NCI-H446 (cell line): ENCODE data around the gene SLCO2A1.

Source experiments
- DNase-seq, 2 experiments: peaks; one replicate each; lab custom pipeline; 2025; lab: John Stamatoyannopoulos, UW

SLCO2A1 gene

DNA sequence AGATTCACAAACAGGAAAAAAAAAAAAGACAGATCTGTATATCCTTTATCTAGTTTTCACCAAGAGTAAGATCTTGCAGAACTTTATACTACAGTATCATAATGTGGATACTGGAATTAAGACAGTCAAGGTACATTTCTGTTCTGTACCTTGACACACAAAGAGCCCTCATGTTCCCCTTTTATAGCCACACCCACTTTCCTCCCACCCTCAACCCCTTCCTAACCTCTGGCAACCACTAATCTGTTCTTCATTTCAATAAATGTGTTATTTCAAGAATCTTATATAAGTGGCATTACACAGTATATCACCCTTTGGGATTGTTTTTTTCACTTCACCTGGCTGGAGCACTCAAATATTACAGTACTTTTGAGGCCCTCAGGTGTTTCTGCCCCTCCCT, 130.4 kb downstream of the SLCO2A1 start:
- no peak for DNase-seq

DNA sequence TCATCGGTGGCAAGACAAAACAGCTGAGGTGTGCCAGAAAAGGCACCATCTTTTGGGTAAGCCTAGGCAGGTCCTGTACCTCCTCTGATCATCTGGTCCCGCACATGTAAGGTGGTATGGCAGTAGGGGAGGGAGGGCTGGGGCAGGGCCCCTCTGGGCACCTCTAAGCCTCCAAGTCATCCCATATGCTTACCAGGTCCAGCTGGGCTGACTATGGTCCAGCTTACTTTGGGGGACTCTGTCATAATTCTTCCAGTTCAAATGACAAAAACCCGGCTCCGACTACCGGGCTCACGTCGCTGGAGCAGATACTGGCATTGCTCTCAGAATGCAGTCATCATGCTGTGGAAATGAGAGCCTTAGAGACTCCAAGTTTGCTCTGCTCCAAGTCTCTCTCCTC, 132.2 kb downstream of the SLCO2A1 start:
- no peak for DNase-seq

DNA sequence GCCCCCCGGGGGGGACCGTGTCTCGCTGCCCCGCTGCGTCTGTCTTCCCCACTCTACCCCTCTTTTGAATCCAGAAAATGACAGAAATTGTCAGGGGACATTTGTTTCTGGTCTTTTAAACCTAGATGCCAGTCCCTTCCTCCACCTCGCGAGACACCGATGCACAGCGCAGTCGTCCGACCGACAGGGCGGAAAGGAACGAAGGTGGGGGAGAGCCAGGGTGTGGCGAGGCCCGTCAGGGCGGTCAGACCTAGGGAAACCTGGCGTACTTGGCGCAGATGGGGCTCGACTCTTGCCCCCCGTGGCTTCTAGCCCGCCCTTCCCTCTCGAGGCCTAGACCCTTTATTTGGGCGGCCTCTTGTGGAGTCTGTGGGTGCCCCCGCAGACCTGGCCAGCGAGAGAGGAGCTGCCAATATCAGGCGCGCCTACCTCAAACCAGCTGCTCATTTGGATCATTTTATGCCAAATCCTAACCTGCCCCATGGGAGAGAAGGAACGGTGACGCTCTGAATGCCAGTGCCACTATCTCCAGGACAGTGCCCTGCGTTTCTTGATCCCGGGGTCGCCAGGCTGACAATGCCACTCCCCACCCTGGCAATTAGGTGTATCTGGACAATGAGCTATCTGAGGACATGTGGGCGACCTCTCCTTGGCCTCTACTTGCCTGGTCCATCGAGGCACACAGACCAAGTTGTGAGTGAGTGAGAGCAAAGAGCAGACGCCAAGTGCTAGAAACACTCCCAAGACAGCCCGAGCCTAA, 133.5 kb downstream of the SLCO2A1 start:
- DNase-seq, result no peak

DNA sequence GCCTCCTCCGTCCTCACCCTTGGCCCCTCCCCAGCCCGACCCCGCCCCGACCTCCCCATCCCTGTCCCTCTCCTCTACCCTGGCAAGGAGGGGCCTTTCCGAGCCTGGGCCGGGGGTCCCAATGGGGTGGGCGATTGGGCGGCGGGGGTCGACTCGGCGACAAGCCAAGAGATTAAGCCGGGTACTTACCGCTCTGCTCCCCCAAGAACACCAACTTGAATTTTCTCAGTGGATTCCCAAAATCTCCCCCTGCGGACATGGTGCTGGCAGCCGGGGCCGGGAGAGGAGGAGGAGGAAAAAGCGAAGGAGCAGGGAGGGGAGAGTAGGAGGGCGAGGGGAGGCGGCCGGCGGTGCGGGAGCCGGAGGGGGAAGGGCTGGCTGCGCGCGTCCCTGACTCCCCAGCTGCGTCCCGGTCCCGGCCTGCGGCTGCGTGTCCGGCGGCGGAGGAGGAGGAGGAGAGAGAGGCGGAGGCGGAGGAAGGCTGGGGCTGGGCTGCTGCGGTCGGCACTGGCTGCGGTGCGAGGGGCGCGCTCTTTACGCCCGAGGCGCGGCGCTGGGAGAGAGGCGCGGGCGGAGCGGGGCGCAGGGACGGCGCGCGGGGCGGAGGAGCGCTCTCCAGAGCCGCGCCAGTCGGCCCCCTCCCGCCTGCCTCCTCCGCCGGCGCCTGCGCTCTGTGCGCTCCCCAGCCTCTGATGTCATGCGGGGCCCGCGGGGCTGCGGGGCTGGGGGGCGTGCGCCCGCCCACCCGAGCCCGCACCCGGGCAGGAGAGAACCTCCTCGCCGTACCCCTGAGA, 134.3 kb downstream of the SLCO2A1 start, which contains the start of gene RAB6B:
RAB6B (minus strand) TSS at position 675 of the 794 bp plus-strand sequence; CDS start at position 259, 416 bp downstream.
- peak; percentile 27 to 68 for DNase-seq

DNA sequence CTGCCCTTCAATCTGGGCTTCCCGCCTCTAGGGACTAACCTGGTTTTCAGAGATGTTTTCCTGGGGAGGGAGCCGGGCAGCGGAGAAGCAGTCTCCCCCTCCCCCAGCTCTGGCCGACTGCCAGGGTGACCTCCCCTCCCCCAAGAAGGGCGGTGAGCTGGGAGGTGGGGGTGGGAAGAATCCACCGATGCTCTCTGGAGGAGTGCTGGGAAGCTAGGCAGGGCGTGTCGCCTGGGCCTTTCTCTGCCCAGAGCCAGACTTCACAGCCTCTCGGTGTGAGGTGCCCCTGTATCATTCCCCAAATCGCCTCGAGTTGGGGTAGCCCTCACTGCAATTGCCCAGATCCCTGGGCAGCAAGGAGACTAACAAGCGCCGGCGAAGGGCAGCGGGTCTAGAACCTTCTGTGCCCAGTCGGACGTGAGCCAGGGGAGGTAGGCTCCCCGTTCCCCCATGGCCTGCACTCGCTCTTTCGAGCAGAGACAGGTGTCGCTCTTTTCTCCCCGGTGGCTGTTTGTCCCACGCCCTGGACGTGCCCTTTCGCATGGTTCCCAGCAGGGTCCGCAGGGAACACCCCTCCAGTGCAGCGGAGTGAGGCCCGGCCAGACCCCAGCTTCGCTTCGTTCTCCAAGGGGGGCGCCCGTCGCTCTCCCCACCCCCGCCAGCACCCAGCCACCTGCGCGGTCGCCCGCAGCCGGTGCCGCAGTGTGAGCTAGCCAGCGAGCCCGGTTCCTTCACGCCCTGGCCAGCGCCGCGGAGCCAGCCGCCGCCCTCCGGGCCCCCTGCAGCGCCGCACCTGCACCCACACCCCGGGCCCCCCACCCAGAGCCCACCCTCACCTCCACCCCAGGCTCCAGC, 135.1 kb downstream of the SLCO2A1 start:
- DNase-seq, result no peak

DNA sequence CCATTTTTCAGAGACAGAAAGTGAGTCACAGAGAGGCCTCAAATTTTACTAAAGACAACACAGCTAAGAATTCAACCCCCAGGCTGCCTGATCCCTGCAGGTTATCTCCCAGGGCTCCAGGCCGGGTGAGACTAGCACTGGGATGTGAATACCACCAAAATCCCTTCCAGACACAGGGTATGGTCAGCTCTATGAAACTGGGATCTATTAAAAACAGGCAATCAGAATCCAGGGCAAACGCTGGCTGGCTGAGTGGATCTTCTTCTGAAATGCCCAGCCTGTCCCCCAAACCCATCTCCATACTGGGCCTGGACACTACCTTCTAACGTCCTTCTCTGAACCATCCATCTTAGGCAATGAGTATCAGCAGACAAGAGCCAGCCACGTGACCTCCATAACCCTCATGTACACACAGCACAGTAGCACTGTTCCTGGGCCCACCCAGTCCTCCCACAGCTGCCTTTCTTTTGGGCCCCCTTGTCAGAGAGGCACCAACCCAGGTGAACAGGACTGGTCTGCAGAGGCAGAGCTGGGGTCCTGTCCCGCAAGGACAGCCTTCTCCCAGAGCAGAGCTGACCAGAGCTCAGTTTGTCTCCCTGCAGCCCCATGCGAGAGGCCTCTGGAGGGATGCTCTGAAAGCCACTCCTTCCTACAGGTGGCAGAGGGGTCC, 135.9 kb downstream of the SLCO2A1 start:
- DNase-seq, result no peak

DNA sequence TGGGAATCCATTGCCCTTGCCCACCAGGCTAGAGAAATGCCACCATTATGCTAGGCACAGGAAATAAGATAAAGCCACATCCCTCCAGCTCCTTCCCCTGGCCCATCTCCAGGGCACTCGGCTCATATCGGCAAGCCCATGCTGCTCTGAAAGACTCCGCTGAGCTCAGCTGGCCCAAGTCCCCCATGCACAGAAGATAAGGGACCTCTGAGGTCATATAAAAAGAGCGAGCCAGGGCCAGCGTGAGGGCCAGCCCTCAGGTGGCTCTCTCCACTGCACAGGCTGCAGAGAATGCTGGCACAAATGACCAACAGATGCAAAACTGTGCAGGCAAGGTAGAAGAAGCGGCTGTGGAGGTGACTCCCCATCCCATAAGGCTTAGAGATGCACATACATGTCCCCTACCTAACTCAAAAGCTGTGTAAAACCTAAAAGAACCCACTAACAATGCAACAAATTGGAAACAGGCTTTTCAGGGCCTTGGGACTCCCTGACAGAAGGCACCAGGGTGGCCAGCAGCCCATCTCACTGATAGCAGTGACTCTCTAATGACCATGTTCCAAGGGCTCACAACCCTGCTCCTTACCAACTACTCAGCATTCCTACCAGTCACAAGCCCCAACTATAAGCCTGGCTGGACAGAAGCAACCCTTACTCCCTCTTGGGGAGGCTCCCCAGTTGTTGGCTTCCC, 137.0 kb downstream of the SLCO2A1 start:
- no peak for DNase-seq

DNA sequence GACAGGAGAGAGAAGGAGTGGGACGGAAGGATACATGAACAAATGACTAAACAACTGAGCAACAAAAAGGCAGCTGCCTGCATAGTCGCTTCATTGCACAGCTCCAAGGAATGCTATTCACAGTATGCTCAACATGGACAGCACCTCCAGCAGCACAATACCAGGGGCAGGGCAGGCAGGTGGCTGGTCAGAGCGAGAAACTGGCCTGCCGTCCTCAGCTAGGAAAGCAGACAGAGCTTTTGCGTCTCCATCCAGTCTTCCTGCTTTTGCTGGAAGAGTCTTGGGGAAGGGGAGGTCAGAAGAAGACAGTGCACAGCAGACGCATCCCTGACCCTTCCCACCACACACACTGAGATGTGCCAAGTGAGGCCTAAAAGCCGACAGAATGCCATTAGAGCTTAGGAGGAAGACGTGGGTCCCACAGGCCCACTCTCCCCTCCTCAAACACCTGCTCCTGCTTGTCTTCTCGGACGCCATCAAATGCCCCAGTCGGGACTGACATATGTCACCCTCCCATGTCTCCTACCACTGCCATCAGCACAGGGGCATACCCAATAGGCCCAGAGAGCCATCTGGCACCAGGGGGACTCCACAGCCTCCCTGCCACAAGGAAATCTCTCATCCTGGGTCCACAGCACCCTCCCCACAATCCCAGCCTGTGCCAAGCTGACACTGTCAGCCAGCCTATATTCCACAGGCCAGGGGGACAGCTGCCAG, 137.9 kb downstream of the SLCO2A1 start:
- DNase-seq, result no peak

DNA sequence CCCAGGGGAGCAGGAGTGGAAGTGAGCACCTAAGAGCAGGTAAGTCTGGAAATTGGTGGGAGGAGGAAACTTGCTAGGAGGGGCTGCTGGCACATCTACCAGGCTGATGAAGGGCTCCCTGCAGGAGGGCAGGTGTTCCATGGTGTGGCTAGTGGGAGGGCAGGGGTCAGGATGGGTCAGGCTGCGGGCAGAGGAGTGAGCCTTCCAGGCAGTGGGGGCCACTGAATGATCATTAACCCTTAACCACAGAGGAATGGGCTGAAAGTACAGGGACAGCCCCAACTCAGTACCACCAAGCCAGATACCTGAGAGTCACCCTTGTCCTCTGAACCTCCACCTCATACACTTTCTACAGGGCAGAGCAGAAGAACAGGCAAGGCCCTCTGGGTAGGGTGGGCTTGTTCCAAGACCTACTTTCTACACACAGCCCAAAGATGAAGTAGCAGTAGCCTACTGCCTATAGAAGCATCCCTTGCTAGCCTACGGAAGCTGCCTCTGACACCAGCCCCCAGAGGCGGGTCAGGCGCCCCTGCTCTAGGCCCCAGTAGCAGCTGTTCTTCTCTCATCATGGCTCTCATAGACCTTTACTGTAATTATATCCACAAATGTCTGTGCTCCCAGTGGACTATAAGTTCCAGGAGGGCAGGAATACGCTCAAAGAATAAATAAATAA, 138.6 kb downstream of the SLCO2A1 start:
- DNase-seq, result no peak

DNA sequence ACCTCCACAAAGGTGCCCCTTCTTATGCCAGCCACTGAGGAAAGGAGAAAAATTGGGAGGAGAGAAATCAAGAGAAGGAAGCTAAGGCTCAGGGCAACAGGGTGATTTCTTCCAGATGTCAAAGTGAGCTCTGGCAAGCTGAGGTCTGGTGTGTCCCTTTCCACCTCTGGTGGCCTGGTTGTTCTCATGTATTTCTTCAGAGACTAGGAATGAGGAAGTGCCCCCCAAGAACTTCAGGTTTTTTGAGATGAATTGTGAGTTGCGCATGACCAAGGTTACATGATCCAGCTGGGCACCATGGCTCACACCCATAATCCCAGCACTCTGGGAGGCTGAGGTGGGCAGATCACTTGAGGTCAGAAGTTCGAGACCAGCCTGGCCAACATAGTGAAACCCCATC, 139.7 kb downstream of the SLCO2A1 start:
- no peak for DNase-seq

DNA sequence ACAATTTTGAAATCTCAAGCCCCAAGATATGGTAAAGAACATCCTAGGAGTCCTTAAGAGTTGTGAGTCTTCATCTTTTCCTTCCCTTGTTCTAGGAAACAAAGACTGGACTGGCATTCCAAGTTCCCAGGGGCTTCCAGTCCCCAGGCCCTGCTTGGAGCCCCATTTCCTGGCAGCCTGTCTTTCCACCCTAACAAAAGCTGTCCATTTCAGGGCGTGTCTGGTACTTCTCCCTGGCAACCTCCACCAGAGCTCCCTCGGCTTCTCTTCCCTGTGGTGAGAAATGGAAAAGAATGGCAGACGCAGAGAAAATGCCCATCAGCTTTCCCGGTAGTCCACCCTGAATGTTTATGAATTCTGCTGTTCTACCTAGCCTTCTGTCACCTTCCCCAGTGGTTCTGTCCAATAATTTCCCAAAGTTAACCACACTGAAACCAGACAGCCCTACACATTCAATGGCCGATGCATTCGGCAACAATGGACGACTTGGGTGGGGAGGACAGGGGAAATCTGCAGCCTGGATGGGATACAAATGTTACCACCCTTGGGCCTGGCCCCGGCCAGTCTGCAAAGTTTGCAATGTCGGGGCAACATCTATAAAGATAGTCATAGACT, 140.9 kb downstream of the SLCO2A1 start:
- no peak for DNase-seq

DNA sequence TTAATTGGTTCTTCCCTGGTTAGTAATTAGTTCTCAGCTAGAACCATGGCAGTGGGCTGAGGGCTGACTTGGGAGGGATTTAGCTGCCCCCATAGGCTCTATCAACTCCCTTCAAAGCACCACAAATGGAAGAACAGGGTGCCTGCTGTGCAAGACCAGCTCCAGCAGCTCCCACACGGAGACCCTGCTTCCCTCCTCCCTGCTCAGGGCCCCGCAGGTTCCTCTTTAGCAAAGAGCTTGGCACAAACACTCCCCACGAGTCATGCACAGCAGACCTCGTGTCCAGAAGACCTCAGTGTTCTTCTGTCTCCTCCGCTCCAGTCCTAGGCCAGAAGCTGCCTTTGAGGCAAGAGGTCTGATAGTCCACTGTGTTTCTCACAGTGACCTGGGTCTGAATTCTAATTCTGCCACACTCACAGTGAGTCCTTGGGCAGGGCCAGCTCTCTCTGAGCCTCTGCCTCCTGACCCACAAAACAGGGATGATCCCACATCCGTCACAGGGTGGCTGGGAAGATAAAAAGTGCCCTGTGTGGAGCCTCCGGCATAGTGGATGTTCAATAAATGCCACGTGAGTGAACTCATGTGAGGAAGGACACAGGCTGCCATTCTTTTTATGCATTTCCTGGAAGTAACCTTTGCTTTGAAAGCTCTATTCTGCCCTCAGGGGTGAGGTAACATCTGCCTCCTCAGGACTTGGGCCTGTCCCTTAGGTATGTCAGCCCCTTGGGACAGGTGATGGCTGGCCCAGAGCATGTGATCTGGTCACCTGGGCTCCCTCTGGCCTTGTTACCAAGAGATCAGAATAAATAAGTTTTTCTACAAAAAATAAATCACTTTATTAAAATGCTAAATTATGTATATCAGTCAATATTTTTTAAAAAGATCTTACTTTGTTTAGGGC, 141.7 kb downstream of the SLCO2A1 start:
- no peak for DNase-seq

DNA sequence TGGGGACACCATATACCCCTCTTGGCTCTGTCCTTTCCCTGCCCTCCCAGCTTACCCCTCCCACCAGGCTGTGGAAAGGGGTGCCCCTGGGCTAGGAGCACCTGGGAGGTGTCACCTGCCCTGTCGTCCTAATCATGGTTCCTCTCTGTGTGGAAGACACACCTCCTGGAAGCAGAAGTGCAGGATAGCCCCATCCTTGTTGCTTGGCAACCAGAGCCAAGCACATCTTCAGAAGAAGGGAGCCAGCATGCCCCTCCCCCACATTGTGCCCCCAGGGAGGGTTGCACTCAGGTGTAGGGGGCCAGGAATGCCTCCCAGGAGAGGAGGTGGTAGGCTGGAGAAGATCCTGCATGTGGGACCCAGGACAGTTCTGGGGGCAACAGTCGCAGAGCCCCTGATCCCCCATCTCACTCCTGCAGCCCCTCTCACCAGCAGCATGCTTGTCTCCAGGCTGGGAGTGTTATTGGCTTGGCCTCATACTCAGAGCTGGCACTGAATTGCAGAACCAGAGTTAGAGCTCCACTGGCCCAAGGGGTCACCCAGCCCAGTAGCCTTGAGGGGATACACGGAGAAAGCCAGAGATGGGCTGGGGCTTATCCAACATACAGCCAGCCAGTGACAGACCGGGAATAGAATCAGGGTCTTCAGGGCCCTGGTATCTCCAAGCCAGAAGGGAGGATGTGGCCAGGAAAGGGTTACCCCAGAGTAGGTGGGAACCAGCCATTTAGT, 142.5 kb downstream of the SLCO2A1 start:
- DNase-seq, result no peak

DNA sequence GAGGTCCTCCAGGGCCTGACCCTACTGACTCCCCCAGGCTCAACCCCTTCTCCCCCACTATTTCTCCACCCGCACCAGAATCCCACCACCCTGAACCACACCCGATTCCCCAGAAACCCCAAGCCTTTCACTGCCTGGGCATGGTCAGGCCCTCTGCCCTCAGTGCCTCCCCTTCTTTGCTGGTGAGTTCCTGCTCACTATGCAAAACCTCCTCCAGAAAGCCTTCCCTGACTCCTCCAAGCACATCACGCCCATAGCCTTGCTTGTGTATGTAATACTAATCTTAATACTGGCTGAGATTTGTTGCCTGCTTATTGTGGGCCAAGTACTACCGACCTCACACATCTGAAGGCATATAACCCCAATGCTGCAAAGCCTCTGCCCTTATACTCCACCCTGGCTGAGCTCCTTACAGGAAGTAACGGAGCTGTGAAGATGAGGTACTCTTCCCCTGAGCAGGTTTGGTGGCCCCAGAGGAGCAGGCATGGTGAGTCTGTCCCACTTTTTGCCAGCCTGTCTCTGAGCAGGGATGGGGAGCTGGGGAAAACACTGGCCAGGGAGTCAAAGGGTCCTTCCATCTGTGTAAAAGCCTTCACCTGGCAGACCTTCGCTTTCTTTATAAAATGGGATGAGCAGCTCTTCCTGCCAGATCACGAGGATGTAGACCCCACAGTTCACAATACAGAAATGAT, 143.5 kb downstream of the SLCO2A1 start:
- no peak for DNase-seq

DNA sequence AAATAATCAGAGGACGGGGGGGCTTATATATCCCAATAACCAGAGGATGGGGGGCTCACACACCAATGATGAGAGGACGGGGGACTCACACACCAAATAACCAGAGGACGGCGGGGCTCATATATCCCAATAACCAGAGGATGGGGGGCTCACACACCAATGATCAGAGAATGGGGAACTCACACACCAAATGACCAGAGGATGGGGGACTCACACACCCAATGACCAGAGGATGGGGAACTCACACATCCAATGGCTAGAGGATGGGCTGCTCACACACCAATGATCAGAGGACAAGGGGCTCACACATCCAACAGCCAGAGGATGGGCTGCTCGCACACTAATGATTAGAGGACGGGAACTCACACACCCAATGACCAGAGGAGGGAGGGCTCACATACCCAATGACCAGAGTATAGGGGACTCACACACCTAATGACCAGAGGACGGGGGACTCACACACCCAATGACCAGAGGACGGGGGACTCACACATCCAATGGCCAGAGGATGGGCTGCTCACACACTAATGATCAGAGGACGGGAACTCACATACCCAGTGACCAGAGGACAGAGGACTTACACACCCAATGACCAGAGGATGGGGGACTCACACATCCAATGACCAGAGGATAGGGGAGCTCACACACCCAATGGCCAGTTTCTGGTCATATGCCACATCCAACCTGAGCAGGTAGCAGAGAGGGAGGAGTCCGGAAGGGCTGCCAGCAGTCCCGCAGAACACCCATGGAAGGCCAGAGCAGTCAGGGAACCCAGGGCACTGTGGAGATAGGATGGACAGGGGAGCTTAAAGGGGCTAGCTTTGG, 144.6 kb downstream of the SLCO2A1 start:
- no peak for DNase-seq
